GM23248 (cell line): ENCODE measurements around the gene HMCES.

Experiments used
- EZH2 ChIP-seq: fragments of 200-600 bp; sonication (generic); IDR thresholded peaks from 2 replicates; pipeline ENCODE4 v1.6.1; 2018; ENCODE audit warnings: antibody characterized with exemption, mild to moderate bottlenecking; ENCODE audit not compliant: insufficient read depth, poor library complexity, severe bottlenecking
- EZH2phosphoT487 ChIP-seq: fragments of 200-600 bp; sonication (generic); IDR thresholded peaks from 2 replicates; pipeline ENCODE4 v1.6.1; 2018; ENCODE audit warnings: antibody characterized with exemption, moderate library complexity, mild to moderate bottlenecking, low read depth; ENCODE audit not compliant: insufficient read depth

GRCh38 chr3:129348734-129349133, 70.1 kb downstream of the HMCES start:
- no peak for TF ChIP-seq EZH2
- no peak for TF ChIP-seq EZH2phosphoT487
